Activated effector memory CD4-positive, alpha-beta T cell treated with Interleukin-2 at 50 U/mL for 16 hours (primary cell): ENCODE results near the gene APOBEC4.

Source experiments
- DNase-seq: peaks from one replicate; pipeline ENCODE4 v3.0.0-alpha.2; 2020

Gene APOBEC4

GRCh38 chr1:183597656-183598347, 55.3 kb downstream of the APOBEC4 start:
- DNase-seq, result no peak

- no peak for DNase-seq
Measured at GRCh38 chr1:183596500-183596899, 56.6 kb downstream of the APOBEC4 start.
